HepG2 (cell line): Measurements from ENCODE around the gene TCFL5. TPM values are rescaled to one million over a fixed set of nuclear protein-coding genes. Genes with fewer than 3 reads are reported as not detected.

Experiments used
- CBFB ChIP-seq: sonication (generic); formaldehyde crosslinking; IDR thresholded peaks from 2 replicates; pipeline ENCODE4 v1.4.0; 2020; ENCODE audit warnings: missing genetic modification reagents
- FLYWCH1 ChIP-seq: sonication (generic); formaldehyde crosslinking; IDR thresholded peaks from 2 replicates; pipeline ENCODE4 v1.8.1; 2023; ENCODE audit warnings: mild to moderate bottlenecking, missing genetic modification reagents
- FOSL2 ChIP-seq: sonication (generic); formaldehyde crosslinking; IDR thresholded peaks from 2 replicates; pipeline ENCODE4 v1.4.0; 2020; ENCODE audit warnings: missing genetic modification reagents
- GATAD1 ChIP-seq: IDR thresholded peaks from 2 replicates; pipeline ENCODE4 v1.6.1; 2016; ENCODE audit warnings: missing genetic modification reagents, missing compliant biosample characterization
- KDM3A ChIP-seq: IDR thresholded peaks from 2 replicates; pipeline ENCODE4 v1.6.1; 2018; ENCODE audit warnings: low read depth, missing compliant biosample characterization
- MED1 ChIP-seq: sonication (generic); formaldehyde crosslinking; IDR thresholded peaks from 2 replicates; pipeline ENCODE4 v1.4.0; 2020; ENCODE audit warnings: missing genetic modification reagents
- MIXL1 ChIP-seq: IDR thresholded peaks from 2 replicates; pipeline ENCODE4 v1.6.1; 2016
- PCBP1 ChIP-seq: fragments of 200-400 bp; formaldehyde crosslinking; IDR thresholded peaks from 2 replicates; pipeline ENCODE4 v1.6.1; 2017; ENCODE audit warnings: mild to moderate bottlenecking, low read depth, low read length, borderline replicate concordance
- RORA ChIP-seq: sonication (generic); formaldehyde crosslinking; IDR thresholded peaks from 2 replicates; pipeline ENCODE4 v1.5.0; 2020; ENCODE audit warnings: mild to moderate bottlenecking, missing genetic modification reagents, moderate library complexity
- SCMH1 ChIP-seq: sonication (generic); formaldehyde crosslinking; IDR thresholded peaks from 2 replicates; pipeline ENCODE4 v1.9.0; 2021; ENCODE audit warnings: missing genetic modification reagents, mild to moderate bottlenecking, borderline replicate concordance
- TBP ChIP-seq: sonication (generic); formaldehyde crosslinking; IDR thresholded peaks from 2 replicates; pipeline ENCODE4 v1.5.0; 2020; ENCODE audit warnings: missing genetic modification reagents
- TOPORS ChIP-seq: sonication (generic); formaldehyde crosslinking; IDR thresholded peaks from 2 replicates; pipeline ENCODE4 v1.8.0; 2023; ENCODE audit warnings: mild to moderate bottlenecking, missing genetic modification reagents
- ZFP1 ChIP-seq: IDR thresholded peaks from 2 replicates; pipeline ENCODE4 v1.6.1; 2016
- ZNF460 ChIP-seq: sonication (generic); formaldehyde crosslinking; IDR thresholded peaks from 2 replicates; pipeline ENCODE4 v1.5.1; 2020; ENCODE audit warnings: missing genetic modification reagents, mild to moderate bottlenecking, borderline replicate concordance
- ZNF543 ChIP-seq: sonication (generic); formaldehyde crosslinking; IDR thresholded peaks from 2 replicates; pipeline ENCODE4 v1.4.0; 2020; ENCODE audit warnings: mild to moderate bottlenecking, missing genetic modification reagents
- ZNF563 ChIP-seq: sonication (generic); formaldehyde crosslinking; IDR thresholded peaks from 2 replicates; pipeline ENCODE4 v1.8.0; 2022; ENCODE audit warnings: mild to moderate bottlenecking, moderate library complexity, missing genetic modification reagents
- ZNF564 ChIP-seq: sonication (generic); formaldehyde crosslinking; IDR thresholded peaks from 2 replicates; pipeline ENCODE4 v1.8.1; 2023; ENCODE audit warnings: mild to moderate bottlenecking, missing genetic modification reagents
- ZNF616 ChIP-seq: sonication (generic); formaldehyde crosslinking; IDR thresholded peaks from 2 replicates; pipeline ENCODE4 v1.5.0; 2020; ENCODE audit warnings: low read depth, mild to moderate bottlenecking, missing genetic modification reagents
- ZNF83 ChIP-seq: sonication (generic); formaldehyde crosslinking; IDR thresholded peaks from 2 replicates; pipeline ENCODE4 v1.4.0; 2020; ENCODE audit warnings: missing genetic modification reagents, mild to moderate bottlenecking, borderline replicate concordance
- polyA plus RNA-seq, 8 experiments: library from polyadenylated mRNA; depleted of rRNA in 3 of 8; stranded (reverse) in 7 of 8; unstranded in 1 of 8; fragments of >200 nt; fragmentation: Illumina TruSeq in 4 of 8; extraction: Trizol in 4 of 8; gene quantifications; 2 replicates each; pipeline versions ENCODE4 v1.2.1 to v1.2.3, GENCODE V29; 2011 to 2016; ENCODE audit warnings: low read depth in 4 of 8, missing spikeins in 1 of 8, mixed read lengths in 1 of 8; ENCODE audit not compliant: insufficient read depth in 1 of 8
- total RNA-seq, 5 experiments: library from RNA; depleted of rRNA; stranded (reverse); fragments of >200 nt; fragmentation: Illumina TruSeq; extraction: Trizol; gene quantifications; 2 replicates each; pipeline ENCODE4 v1.2.3, GENCODE V29; 2016; ENCODE audit warnings: low read depth in 1 of 5
- TF ChIP-seq, protein P1 (sequence below): sonication (generic); formaldehyde crosslinking; IDR thresholded peaks from 2 replicates; pipeline ENCODE4 v1.4.0; 2020; ENCODE audit warnings: mild to moderate bottlenecking, missing genetic modification reagents
- TF ChIP-seq, protein P2 (sequence below): sonication (generic); formaldehyde crosslinking; IDR thresholded peaks from 2 replicates; pipeline ENCODE4 v1.9.0; 2022; ENCODE audit warnings: missing genetic modification reagents, mild to moderate bottlenecking, borderline replicate concordance
- TF ChIP-seq, protein P3 (sequence below): sonication (generic); formaldehyde crosslinking; IDR thresholded peaks from 2 replicates; pipeline ENCODE4 v1.8.0; 2022; ENCODE audit warnings: missing genetic modification reagents, mild to moderate bottlenecking, inconsistent platforms, borderline replicate concordance

TCFL5 gene
- total and polyA plus RNA-seq, 2 of the 13 experiments (the other 11 are each of a cell fraction or from before 2014, with no cell fraction given), result 14.8 to 20.0 TPM

DNA sequence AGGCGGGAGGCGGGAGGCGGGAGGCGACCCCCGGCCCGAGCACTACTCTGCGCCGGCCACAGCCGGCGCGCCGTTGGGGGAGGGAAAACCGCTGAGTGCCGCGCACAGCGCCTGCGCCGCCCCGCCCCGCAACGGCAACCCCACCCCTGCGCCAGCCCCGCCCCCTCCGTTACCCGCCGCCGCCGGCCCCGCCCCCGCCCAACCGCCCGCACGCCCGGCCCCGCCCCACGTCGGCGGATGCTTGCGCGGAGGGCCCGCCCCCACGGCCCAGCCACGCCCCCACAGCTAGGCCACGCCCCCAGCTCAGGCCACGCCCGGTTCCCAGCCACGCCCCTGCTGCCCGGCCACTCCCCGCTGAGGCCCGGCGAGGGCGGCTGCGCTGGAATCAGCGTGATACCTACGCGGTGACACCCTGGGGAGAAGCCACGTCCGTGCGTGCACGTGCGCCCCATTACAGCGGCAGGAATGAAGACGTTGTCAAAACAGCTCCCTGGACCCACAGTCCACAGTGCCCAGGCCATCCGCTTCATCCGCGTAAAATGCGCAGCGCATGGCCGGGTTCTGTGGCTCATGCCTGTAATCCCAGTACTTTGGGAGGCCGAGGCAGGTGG lies at the start of gene TCFL5 (continued):
- TF ChIP-seq ZNF83 (CRISPR knock-in tag), result peak; percentile 99
- TF ChIP-seq CBFB, result peak; percentile 94
- TF ChIP-seq SCMH1 (CRISPR knock-in tag), result no peak
- TF ChIP-seq, protein P1, sequence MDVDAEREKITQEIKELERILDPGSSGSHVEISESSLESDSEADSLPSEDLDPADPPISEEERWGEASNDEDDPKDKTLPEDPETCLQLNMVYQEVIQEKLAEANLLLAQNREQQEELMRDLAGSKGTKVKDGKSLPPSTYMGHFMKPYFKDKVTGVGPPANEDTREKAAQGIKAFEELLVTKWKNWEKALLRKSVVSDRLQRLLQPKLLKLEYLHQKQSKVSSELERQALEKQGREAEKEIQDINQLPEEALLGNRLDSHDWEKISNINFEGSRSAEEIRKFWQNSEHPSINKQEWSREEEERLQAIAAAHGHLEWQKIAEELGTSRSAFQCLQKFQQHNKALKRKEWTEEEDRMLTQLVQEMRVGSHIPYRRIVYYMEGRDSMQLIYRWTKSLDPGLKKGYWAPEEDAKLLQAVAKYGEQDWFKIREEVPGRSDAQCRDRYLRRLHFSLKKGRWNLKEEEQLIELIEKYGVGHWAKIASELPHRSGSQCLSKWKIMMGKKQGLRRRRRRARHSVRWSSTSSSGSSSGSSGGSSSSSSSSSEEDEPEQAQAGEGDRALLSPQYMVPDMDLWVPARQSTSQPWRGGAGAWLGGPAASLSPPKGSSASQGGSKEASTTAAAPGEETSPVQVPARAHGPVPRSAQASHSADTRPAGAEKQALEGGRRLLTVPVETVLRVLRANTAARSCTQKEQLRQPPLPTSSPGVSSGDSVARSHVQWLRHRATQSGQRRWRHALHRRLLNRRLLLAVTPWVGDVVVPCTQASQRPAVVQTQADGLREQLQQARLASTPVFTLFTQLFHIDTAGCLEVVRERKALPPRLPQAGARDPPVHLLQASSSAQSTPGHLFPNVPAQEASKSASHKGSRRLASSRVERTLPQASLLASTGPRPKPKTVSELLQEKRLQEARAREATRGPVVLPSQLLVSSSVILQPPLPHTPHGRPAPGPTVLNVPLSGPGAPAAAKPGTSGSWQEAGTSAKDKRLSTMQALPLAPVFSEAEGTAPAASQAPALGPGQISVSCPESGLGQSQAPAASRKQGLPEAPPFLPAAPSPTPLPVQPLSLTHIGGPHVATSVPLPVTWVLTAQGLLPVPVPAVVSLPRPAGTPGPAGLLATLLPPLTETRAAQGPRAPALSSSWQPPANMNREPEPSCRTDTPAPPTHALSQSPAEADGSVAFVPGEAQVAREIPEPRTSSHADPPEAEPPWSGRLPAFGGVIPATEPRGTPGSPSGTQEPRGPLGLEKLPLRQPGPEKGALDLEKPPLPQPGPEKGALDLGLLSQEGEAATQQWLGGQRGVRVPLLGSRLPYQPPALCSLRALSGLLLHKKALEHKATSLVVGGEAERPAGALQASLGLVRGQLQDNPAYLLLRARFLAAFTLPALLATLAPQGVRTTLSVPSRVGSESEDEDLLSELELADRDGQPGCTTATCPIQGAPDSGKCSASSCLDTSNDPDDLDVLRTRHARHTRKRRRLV (CRISPR knock-in tag), result peak; percentile 82
- no peak; the same call in 1 of the 2 replicates for TF ChIP-seq ZNF460 (CRISPR knock-in tag)
- TF ChIP-seq GATAD1, result peak; percentile 80
- TF ChIP-seq KDM3A (CRISPR knock-in tag), result peak; percentile 86
- peak; percentile 45; the same call in 1 of the 2 replicates for TF ChIP-seq ZFP1 (CRISPR knock-in tag)
- peak; percentile 61; the same call in 1 of the 2 replicates for TF ChIP-seq TBP
- no peak for TF ChIP-seq FLYWCH1 (CRISPR knock-in tag)
- TF ChIP-seq MED1 (CRISPR knock-in tag), result peak; percentile 87
- no peak for TF ChIP-seq RORA (CRISPR knock-in tag)
- peak; percentile 87 for TF ChIP-seq ZNF543 (CRISPR knock-in tag)
- peak; percentile 73 for TF ChIP-seq FOSL2 (CRISPR knock-in tag)
- TF ChIP-seq MIXL1, result peak; percentile 90
- TF ChIP-seq ZNF563 (CRISPR knock-in tag), result peak; percentile 86; the same call in 1 of the 2 replicates
- TF ChIP-seq, protein P2, sequence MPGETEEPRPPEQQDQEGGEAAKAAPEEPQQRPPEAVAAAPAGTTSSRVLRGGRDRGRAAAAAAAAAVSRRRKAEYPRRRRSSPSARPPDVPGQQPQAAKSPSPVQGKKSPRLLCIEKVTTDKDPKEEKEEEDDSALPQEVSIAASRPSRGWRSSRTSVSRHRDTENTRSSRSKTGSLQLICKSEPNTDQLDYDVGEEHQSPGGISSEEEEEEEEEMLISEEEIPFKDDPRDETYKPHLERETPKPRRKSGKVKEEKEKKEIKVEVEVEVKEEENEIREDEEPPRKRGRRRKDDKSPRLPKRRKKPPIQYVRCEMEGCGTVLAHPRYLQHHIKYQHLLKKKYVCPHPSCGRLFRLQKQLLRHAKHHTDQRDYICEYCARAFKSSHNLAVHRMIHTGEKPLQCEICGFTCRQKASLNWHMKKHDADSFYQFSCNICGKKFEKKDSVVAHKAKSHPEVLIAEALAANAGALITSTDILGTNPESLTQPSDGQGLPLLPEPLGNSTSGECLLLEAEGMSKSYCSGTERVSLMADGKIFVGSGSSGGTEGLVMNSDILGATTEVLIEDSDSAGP (CRISPR knock-in tag), result peak; percentile 94
- TF ChIP-seq, protein P3, sequence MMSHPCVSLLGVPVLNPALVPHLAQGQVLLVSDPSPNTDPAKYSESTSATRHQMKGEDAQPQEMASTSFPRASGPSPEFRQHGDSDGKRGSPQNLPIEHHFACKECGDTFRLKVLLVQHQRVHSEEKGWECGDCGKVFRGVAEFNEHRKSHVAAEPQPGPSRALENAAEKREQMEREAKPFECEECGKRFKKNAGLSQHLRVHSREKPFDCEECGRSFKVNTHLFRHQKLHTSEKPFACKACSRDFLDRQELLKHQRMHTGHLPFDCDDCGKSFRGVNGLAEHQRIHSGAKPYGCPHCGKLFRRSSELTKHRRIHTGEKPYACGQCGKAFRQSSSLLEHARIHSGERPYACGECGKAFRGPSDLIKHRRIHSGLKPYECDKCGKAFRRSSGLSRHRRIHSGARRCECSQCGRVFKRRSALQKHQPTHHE (CRISPR knock-in tag), result peak; percentile 69
- peak; percentile 75 for TF ChIP-seq TOPORS (CRISPR knock-in tag)
- peak; percentile 86 for TF ChIP-seq ZNF564 (CRISPR knock-in tag)
- peak; percentile 94 for TF ChIP-seq ZNF616 (CRISPR knock-in tag)
- no peak for TF ChIP-seq PCBP1
